AG10803 (cell line): ENCODE data around the gene EMX1.

Experiments
- DNase-seq: peaks from one replicate; pipeline ENCODE4 v3.0.0; 2010; ENCODE audit warnings: low read depth
- H3K4me3 ChIP-seq: 2 replicates; pipeline ENCODE4 v1.5.1; 2011; ENCODE audit warnings: mild to moderate bottlenecking, low read length, control low read depth
- TF ChIP-seq, protein P1 (sequence below): conservative IDR thresholded peaks from 2 replicates; pipeline ENCODE4 v1.5.1; 2011; ENCODE audit warnings: mild to moderate bottlenecking, low read length, control low read depth, inconsistent platforms

The EMX1 gene

DNA sequence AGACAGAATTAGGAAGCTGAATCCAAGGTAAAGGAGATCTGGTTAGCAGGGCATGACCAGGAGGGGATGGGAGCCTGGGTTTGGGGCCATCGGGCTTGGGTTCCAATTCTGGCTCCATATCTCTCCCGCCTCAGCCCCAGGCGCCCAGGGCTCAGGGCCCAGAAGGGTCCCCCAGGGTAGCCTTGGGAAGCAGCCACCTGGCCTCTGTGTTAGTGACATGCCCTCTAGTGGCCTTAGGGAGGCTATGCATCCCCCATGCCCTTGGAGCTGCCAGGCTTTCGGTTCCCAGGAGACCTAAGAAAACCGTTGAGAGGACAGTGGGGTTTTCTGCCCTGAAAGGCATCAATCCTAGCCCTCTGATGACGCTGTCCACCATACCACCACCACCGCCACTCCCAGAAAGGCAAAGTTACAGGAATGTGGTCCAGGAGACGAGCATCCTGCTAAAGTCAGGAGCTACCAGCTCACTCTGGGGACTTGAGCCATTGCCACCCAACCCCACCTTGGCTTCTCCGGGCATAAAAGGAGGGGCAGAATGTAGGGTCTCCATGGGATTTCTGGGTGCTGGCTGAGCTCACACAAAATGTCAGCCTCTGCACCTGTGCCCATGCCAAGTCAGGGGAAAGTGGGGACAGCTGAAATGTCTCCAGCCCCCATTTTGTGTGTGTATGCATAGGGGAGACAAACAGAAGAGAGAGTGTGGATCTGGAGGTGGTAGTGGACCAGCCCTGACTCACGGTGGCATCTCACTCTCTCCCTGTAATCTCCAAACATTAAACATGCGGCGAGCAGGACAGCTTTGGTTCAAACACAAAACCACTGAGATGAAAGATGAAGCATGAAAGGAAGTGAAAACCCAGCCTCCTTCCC is 56.5 kb downstream of the EMX1 start:
- DNase-seq, result peak; percentile 47
- no peak overlapping the region for H3K4me3 ChIP-seq
- TF ChIP-seq, protein P1, sequence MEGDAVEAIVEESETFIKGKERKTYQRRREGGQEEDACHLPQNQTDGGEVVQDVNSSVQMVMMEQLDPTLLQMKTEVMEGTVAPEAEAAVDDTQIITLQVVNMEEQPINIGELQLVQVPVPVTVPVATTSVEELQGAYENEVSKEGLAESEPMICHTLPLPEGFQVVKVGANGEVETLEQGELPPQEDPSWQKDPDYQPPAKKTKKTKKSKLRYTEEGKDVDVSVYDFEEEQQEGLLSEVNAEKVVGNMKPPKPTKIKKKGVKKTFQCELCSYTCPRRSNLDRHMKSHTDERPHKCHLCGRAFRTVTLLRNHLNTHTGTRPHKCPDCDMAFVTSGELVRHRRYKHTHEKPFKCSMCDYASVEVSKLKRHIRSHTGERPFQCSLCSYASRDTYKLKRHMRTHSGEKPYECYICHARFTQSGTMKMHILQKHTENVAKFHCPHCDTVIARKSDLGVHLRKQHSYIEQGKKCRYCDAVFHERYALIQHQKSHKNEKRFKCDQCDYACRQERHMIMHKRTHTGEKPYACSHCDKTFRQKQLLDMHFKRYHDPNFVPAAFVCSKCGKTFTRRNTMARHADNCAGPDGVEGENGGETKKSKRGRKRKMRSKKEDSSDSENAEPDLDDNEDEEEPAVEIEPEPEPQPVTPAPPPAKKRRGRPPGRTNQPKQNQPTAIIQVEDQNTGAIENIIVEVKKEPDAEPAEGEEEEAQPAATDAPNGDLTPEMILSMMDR, result peak; percentile 87

DNA sequence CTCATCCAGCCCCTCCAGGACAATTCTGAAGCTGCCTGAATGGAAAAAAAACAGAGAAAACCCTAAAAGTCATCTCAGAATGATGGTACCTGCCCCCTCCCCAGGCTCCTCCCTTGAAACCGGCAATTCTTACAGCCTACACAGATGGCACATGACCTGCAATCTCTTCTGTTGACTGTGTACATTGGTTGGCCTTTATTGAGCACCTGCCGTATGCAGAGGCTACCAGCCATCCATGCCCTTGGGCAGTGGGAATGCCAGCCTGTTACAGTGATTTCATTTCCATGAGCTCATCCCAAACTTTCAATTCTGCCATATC is 57.1 kb downstream of the EMX1 start:
- TF ChIP-seq, protein P1, result no peak

DNA sequence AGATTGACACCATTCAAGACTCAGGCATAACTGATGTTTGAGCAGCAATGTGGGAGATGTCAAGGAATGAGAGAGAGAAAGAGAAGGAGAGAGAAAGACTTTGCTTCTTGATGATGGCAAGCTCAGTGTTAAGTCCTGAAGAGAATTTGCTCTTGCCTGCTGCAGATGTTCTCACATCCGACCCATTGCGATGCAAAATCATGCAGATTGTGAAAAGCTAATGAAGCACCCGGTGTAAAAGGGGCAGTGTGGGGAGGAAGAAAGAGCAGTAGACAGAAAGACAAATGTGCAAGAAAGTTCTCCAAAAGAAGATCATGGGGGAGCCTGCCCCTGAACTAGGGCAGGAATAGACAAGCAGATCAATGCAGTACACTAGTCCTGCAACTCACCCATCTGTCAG is 57.7 kb downstream of the EMX1 start:
- DNase-seq, result no peak
- no peak overlapping the region for H3K4me3 ChIP-seq
- TF ChIP-seq, protein P1, result no peak

More for the DNA sequence above, 57.1 kb downstream of the EMX1 start:
- no peak overlapping the region for H3K4me3 ChIP-seq
- DNase-seq, result no peak

DNA sequence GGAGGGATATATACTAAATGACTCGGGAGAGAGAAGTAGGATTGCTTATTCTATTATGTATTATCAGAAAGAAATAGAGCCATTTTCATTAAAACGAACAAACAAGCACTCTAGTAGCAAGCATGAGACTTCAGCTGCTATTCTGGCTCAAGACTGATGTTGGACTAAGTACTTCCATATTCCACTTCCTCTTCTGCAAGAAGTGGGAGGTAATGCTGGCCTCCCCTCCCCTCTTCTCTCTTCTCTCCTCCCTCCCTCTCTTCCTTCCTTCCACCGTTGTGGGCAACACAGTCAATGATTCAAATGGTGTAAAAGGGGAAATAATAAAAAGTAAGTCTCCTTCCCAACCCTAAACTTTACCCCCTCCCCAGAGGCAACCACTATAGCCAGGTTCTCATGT is 62.6 kb downstream of the EMX1 start:
- no peak overlapping the region for H3K4me3 ChIP-seq
- no peak for DNase-seq
- TF ChIP-seq, protein P1, result no peak

DNA sequence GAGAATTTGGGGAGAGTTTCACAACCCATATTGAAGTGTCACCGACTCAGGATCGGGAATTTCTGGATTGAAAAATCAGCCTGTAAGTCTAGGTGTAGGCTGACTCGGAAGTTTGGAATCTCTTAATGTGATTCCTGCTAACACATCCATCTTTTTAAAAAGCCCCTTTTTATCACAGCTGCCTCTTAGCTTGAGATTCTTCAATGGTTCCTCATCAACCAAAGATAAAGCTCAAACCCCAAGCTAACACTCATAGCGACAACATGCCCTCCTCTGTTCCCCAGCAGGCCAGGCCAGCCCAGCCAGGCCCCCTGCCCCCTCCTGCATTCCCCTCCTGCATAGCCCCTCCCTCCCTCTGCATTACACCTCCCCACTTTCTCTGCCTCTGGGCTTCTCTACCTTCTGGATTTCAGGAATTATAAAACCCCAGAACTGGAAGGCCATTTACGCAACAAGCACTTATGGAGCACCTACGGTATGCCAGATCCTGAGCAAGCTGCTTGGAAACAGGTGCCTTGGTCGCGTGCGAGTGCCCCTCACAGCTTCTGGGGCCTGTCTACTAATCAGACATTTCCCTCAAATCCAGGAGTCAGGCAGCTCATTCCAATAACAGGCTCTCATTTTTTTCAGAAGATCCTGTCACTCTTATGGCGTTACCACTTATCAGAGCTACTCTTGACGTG is 63.4 kb downstream of the EMX1 start:
- DNase-seq, result peak; percentile 54
- TF ChIP-seq, protein P1, result no peak

DNA sequence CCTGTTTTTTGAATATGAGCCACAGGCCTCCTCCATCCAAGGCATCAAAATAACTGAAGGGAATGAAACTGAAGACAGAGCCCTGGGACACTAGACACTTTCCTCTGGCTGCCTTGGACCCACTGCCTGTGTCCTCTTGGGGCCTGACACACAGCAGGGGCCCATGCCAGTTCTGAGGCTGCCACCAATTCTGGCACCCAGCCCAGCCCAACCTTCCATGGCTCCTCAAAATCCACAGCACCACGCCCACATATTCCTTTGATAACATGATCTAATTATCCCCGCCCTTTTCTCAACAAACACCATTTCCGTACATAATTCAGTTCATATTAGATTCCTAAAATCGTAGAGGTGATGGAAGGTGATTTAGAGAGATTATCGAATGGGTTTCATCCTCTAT is 64.2 kb downstream of the EMX1 start:
- no peak overlapping the region for H3K4me3 ChIP-seq
- DNase-seq, result no peak
- TF ChIP-seq, protein P1, result no peak

More for the DNA sequence above, 63.4 kb downstream of the EMX1 start:
- H3K4me3 ChIP-seq, result no peak overlapping the region

DNA sequence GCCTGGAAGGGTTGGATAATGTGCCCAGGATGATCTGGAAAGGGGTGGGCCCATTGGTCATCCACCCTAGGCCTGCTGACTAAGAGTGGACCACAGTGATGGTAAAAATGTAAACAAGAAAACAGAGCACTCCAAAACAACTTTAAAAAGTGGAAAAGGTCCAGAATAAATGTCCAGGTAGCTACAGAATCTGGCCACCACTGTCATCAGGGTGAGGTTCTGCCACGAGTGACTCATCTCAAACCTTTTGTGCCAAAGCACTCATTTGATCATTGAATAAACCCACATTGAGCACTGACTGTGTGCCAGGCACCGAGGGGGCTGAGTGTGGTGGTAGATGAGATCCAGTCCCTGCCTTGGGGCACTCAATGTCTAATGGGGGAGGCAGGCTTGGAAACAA is 64.9 kb downstream of the EMX1 start:
- DNase-seq, result no peak
- TF ChIP-seq, protein P1, result no peak
- H3K4me3 ChIP-seq, result no peak overlapping the region
